K562 (cell line): ENCODE data around the gene RACK1. TPM values are rescaled to one million over a fixed set of nuclear protein-coding genes. Genes with fewer than 3 reads are reported as not detected.
A peak's percentile ranks its signal among the peaks of the same experiment; 100 is the strongest.

Experiments
- BDP1 ChIP-seq: IDR thresholded peaks from 3 replicates; pipeline ENCODE4 v1.6.1; 2011; ENCODE audit not compliant: insufficient read length, insufficient read depth
- BMI1 ChIP-seq: fragments of 150-350 bp; IDR thresholded peaks from 2 replicates; pipeline ENCODE4 v1.6.1; 2014; ENCODE audit warnings: low read length
- BRCA1 ChIP-seq, 2 experiments: fragments of 450-650 bp in 1 of 2; sonication (generic) in 1 of 2; formaldehyde crosslinking in 1 of 2; IDR thresholded peaks; 2 replicates each; pipeline versions ENCODE4 v1.5.0 to v1.6.1; 2017 to 2020; ENCODE audit warnings: mild to moderate bottlenecking in 1 of 2, missing genetic modification reagents in 1 of 2
- COPS2 ChIP-seq: fragments of 450-650 bp; conservative IDR thresholded peaks from 2 replicates; pipeline ENCODE4 v1.6.1; 2016; ENCODE audit warnings: mild to moderate bottlenecking, moderate library complexity
- CXXC5 ChIP-seq: fragments of 250-450 bp; sonication (Bioruptor Pico); IDR thresholded peaks from 2 replicates; pipeline ENCODE4 v1.8.0; 2022; ENCODE audit warnings: inconsistent platforms, mild to moderate bottlenecking, moderate library complexity
- FOXA1 ChIP-seq: fragments of 450-650 bp; IDR thresholded peaks from 2 replicates; pipeline ENCODE4 v1.6.1; 2016; ENCODE audit warnings: mild to moderate bottlenecking, borderline replicate concordance
- HOXB6 ChIP-seq: fragments of 250-450 bp; sonication (Bioruptor Pico); IDR thresholded peaks from 2 replicates; pipeline ENCODE4 v1.5.1; 2022; ENCODE audit warnings: mild to moderate bottlenecking, borderline replicate concordance
- KDM1A ChIP-seq, 2 experiments: fragments of 450-650 bp; IDR thresholded peaks; 2 replicates each; pipeline ENCODE4 v1.6.1; 2016; ENCODE audit warnings: mild to moderate bottlenecking in 2 of 2
- NCOA4 ChIP-seq: fragments of 450-650 bp; IDR thresholded peaks from 2 replicates; pipeline ENCODE4 v1.6.1; 2018; ENCODE audit warnings: mild to moderate bottlenecking; ENCODE audit not compliant: partially characterized antibody
- NR2C2 ChIP-seq, 2 experiments: fragments of 200-800 bp in 1 of 2; sonication (Bioruptor generic) in 1 of 2; sonication (generic) in 1 of 2; formaldehyde crosslinking in 1 of 2; IDR thresholded peaks; 2 replicates each; pipeline versions ENCODE4 v1.6.1 to v1.8.0; 2016 to 2022; ENCODE audit warnings: mild to moderate bottlenecking in 1 of 2, missing compliant biosample characterization in 1 of 2, missing genetic modification characterization in 1 of 2, missing genetic modification reagents in 1 of 2
- SAP30 ChIP-seq: fragments of 200-600 bp; sonication (generic); IDR thresholded peaks from 2 replicates; pipeline ENCODE4 v1.6.1; 2012; ENCODE audit warnings: borderline replicate concordance, low read depth, mild to moderate bottlenecking, moderate library complexity, low read length, control low read depth, inconsistent platforms; ENCODE audit not compliant: insufficient read depth, poor library complexity, severe bottlenecking
- SIX5 ChIP-seq, 2 experiments: IDR thresholded peaks; 2 replicates each; pipeline ENCODE4 v1.6.1; 2011; ENCODE audit warnings: low read length in 2 of 2, borderline replicate concordance in 1 of 2, low read depth in 1 of 2, mild to moderate bottlenecking in 1 of 2, moderate library complexity in 1 of 2; ENCODE audit not compliant: insufficient read depth in 1 of 2
- ZNF232 ChIP-seq: sonication (generic); formaldehyde crosslinking; IDR thresholded peaks from 2 replicates; pipeline ENCODE4 v1.8.0; 2022; ENCODE audit warnings: mild to moderate bottlenecking, missing genetic modification reagents
- ZNF583 ChIP-seq: fragments of 250-450 bp; sonication (Bioruptor Pico); IDR thresholded peaks from 2 replicates; pipeline ENCODE4 v1.4.0; 2020
- ZNF589 ChIP-seq: fragments of 200-800 bp; sonication (Bioruptor generic); IDR thresholded peaks from 2 replicates; pipeline ENCODE4 v1.6.1; 2016; ENCODE audit warnings: low read depth, missing genetic modification characterization, missing compliant biosample characterization
- ZSCAN32 ChIP-seq: fragments of 450-650 bp; formaldehyde crosslinking; IDR thresholded peaks from 2 replicates; pipeline ENCODE4 v1.4.0; 2020; ENCODE audit warnings: mild to moderate bottlenecking, moderate library complexity
- polyA plus RNA-seq, 8 experiments: library from polyadenylated mRNA; depleted of rRNA in 4 of 8; stranded (reverse) in 5 of 8; unstranded in 3 of 8; fragments of >200 nt; fragmentation: Nextera tagmentation in 2 of 8; fragmentation: Illumina TruSeq in 1 of 8; extraction: Ambion mirVana in 2 of 8; extraction: Trizol in 1 of 8; gene quantifications; 2 replicates each; pipeline versions ENCODE4 v1.2.1 to v1.2.3, GENCODE V29; 2011 to 2014; ENCODE audit warnings: inconsistent platforms in 1 of 8, missing spikeins in 1 of 8
- total RNA-seq, 7 experiments: library from RNA; depleted of rRNA in 6 of 7; stranded (reverse); fragments of >200 nt in 6 of 7; fragmentation: Illumina TruSeq in 2 of 7; extraction: Trizol in 2 of 7; gene quantifications; 2 replicates each; pipeline versions ENCODE4 v1.2.1 to v1.2.3, GENCODE V29; 2011 to 2021; ENCODE audit warnings: low replicate concordance in 1 of 7
- TF ChIP-seq, protein P1 (sequence below): sonication (generic); formaldehyde crosslinking; IDR thresholded peaks from 2 replicates; pipeline ENCODE4 v1.8.0; 2022; ENCODE audit warnings: mild to moderate bottlenecking, missing genetic modification reagents
- TF ChIP-seq, protein P2 (sequence below): fragments of 250-450 bp; sonication (Bioruptor Pico); IDR thresholded peaks from 2 replicates; pipeline ENCODE4 v1.8.0; 2022; ENCODE audit warnings: moderate library complexity, mild to moderate bottlenecking, inconsistent platforms
- TF ChIP-seq, protein P3 (sequence below): IDR thresholded peaks from 2 replicates; pipeline ENCODE4 v1.6.1; 2012; ENCODE audit warnings: low read depth, low read length, improper control_type of control experiment, borderline replicate concordance
- TF ChIP-seq, protein P4 (sequence below), 2 experiments: fragments of 450-650 bp; conservative IDR thresholded peaks; 2 replicates each; pipeline ENCODE4 v1.6.1; 2017; ENCODE audit warnings: mild to moderate bottlenecking in 2 of 2, moderate library complexity in 2 of 2

RACK1 gene
- total and polyA plus RNA-seq, 9 of the 15 experiments (the other 6 are each of a cell fraction or from before 2014, with no cell fraction given), result 2,303 to 5,311 (median 3,833) TPM

DNA sequence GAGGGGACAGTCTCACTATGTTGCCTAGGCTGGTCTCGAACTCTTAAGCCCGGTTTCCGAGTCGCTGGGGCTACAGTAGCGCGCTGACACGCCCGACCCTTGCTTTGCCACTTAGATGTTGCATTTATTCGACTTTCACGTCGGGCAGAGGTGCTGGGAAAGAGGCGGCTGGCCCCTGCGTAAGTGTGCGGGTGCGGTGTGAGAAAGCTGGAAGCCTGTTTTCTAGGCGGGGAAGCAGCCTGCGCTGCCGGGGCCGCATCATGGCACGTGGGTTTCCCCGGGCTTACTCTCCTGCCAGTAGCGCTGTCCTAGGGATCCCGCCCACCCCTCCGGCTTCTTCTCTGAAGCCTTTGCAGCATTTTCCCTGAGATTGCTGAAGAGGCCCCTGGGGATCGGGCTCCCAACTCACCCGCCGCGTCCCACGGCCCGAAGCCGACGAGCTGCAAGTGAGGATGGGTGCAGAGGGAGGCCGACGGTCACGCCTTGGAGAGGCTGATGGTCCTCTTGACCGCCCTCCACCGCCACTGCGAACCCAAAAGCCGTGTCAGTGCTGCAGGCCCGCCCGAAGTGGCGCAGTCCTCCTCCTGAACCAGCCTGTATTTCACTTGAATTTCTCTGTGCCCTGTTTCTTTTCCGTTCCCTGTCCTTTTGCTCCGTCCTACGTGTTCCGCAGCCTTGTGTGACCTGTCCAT is 26.4 kb downstream of the RACK1 start (continued):
- 0 out of 2 replicates have a peak, but pooled peaks have one; percentile 18 for TF ChIP-seq ZNF583 (CRISPR knock-in tag)
- TF ChIP-seq BMI1, result no peak
- no peak for TF ChIP-seq ZNF232 (CRISPR knock-in tag)
- TF ChIP-seq, protein P1, sequence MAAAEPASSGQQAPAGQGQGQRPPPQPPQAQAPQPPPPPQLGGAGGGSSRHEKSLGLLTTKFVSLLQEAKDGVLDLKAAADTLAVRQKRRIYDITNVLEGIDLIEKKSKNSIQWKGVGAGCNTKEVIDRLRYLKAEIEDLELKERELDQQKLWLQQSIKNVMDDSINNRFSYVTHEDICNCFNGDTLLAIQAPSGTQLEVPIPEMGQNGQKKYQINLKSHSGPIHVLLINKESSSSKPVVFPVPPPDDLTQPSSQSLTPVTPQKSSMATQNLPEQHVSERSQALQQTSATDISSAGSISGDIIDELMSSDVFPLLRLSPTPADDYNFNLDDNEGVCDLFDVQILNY, result peak; percentile 63; the same call in 1 of the 2 replicates
- peak; percentile 64 for TF ChIP-seq SAP30
- 0 out of 2 replicates have a peak, but pooled peaks have one; percentile 40 for TF ChIP-seq ZNF589 (CRISPR knock-in tag)
- no peak for TF ChIP-seq HOXB6
- 0 out of 4 replicates have a peak, but pooled peaks of 1 of the 2 experiments have one; percentile 6 for TF ChIP-seq KDM1A (IDR thresholded peaks at IDR 0.05)
- TF ChIP-seq COPS2, result no peak
- no peak for TF ChIP-seq NCOA4
- TF ChIP-seq BRCA1 (IDR thresholded peaks at IDR 0.05), result no peak
- no peak for TF ChIP-seq BRCA1 (CRISPR knock-in tag; IDR thresholded peaks at IDR 0.05)
- TF ChIP-seq, protein P2, sequence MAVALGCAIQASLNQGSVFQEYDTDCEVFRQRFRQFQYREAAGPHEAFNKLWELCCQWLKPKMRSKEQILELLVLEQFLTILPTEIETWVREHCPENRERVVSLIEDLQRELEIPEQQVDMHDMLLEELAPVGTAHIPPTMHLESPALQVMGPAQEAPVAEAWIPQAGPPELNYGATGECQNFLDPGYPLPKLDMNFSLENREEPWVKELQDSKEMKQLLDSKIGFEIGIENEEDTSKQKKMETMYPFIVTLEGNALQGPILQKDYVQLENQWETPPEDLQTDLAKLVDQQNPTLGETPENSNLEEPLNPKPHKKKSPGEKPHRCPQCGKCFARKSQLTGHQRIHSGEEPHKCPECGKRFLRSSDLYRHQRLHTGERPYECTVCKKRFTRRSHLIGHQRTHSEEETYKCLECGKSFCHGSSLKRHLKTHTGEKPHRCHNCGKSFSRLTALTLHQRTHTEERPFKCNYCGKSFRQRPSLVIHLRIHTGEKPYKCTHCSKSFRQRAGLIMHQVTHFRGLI (CRISPR knock-in tag), result no peak
- no peak for TF ChIP-seq BDP1
- TF ChIP-seq CXXC5 (CRISPR knock-in tag), result no peak; the same call in none of the 2 replicates
- 0 out of 2 replicates have a peak, but pooled peaks have one; percentile 48 for TF ChIP-seq NR2C2 (CRISPR knock-in tag; IDR thresholded peaks at IDR 0.05)
- TF ChIP-seq NR2C2 (tag; IDR thresholded peaks at IDR 0.05), result no peak
- TF ChIP-seq, protein P3, sequence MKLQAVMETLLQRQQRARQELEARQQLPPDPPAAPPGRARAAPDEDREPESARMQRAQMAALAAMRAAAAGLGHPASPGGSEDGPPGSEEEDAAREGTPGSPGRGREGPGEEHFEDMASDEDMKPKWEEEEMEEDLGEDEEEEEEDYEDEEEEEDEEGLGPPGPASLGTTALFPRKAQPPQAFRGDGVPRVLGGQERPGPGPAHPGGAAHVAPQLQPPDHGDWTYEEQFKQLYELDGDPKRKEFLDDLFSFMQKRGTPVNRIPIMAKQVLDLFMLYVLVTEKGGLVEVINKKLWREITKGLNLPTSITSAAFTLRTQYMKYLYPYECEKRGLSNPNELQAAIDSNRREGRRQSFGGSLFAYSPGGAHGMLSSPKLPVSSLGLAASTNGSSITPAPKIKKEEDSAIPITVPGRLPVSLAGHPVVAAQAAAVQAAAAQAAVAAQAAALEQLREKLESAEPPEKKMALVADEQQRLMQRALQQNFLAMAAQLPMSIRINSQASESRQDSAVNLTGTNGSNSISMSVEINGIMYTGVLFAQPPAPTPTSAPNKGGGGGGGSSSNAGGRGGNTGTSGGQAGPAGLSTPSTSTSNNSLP, result no peak
- TF ChIP-seq SIX5 (IDR thresholded peaks at IDR 0.05; ENCODE audit: borderline replicate concordance in 1 of 2, insufficient read depth in 1 of 2, low read depth in 1 of 2, low read length in 2 of 2), result no peak
- TF ChIP-seq, protein P4, sequence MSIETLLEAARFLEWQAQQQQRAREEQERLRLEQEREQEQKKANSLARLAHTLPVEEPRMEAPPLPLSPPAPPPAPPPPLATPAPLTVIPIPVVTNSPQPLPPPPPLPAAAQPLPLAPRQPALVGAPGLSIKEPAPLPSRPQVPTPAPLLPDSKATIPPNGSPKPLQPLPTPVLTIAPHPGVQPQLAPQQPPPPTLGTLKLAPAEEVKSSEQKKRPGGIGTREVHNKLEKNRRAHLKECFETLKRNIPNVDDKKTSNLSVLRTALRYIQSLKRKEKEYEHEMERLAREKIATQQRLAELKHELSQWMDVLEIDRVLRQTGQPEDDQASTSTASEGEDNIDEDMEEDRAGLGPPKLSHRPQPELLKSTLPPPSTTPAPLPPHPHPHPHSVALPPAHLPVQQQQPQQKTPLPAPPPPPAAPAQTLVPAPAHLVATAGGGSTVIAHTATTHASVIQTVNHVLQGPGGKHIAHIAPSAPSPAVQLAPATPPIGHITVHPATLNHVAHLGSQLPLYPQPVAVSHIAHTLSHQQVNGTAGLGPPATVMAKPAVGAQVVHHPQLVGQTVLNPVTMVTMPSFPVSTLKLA (conservative IDR thresholded peaks at IDR 0.05), result peak; percentile 83 to 85
- no peak for TF ChIP-seq ZSCAN32 (CRISPR knock-in tag)
- TF ChIP-seq FOXA1, result no peak
